Measurements from ENCODE around the gene SFTPB. TPM values are rescaled to one million over a fixed set of nuclear protein-coding genes. Genes with fewer than 3 reads are reported as not detected.

The SFTPB gene
- total RNA-seq, 1 experiment from 2014 or later = not detected

- Histone ChIP-seq H3K9me3 (ENCODE audit: insufficient read depth, low read depth) (no peaks in the 10 kb centered on the region), H3K4me1 (replicated peaks; ENCODE audit: insufficient read depth) (peaks cover 38% of the 10 kb centered on the region), H3F3A (ENCODE audit: insufficient read depth, low read depth) (peaks cover 29% of the 10 kb centered on the region), H3K79me2 (ENCODE audit: low read depth) (no peaks in the 10 kb centered on the region), H3K27ac (peak overlapping the region; percentile 99), H4K20me1 (ENCODE audit: insufficient read depth) (no peaks in the 10 kb centered on the region), H3K36me3 (ENCODE audit: low read depth) (no peaks in the 10 kb centered on the region), H3K4me3 (no peak overlapping the region), H3K9me2 (ENCODE audit: insufficient read depth) (no peaks in the 10 kb centered on the region), H3K27me3 (ENCODE audit: insufficient read depth, low read depth) (no peaks in the 10 kb centered on the region), H3K4me2 (no peak overlapping the region), H2AFZ (no peak overlapping the region)
- no TSS peak for BruUV-seq (replicated peaks)
- no peak for DNase-seq
- POLR2A ChIA-PET (ENCODE audit: unreplicated experiment) = no interaction called here
- CTCF ChIA-PET = interaction anchor here (1.0 kb wide), 1 partner anchor 25 kb away, joined by 3 read pairs; no protein-coding TSS in a partner anchor
- TF ChIP-seq EZH2 (IDR thresholded peaks at IDR 0.05; ENCODE audit: low read depth) (no peak), CTCF (conservative IDR thresholded peaks at IDR 0.05) (no peak)
- intact Hi-C loops (cut with micrococcal nuclease; ENCODE audit: unreplicated experiment) = no loop called here
These were observed 14.4 kb upstream of the SFTPB start for GRCh38 chr2:85682378-85682777.

- DNase-seq = no peak
- ChIA-PET POLR2A (ENCODE audit: unreplicated experiment) (no interaction called here), CTCF (interaction anchor here (1.0 to 1.1 kb wide), 2 partner anchors 25 to 27 kb away, joined by 3 to 4 read pairs; no protein-coding TSS in a partner anchor)
- no peaks in the 10 kb centered on the region for H3K9me2 ChIP-seq (ENCODE audit: insufficient read depth)
- no peaks in the 10 kb centered on the region for H3K9me3 ChIP-seq (ENCODE audit: insufficient read depth, low read depth)
- TF ChIP-seq EZH2 (IDR thresholded peaks at IDR 0.05; ENCODE audit: low read depth) (no peak), CTCF (conservative IDR thresholded peaks at IDR 0.05) (no peak)
- no peak overlapping the region for H3K4me3 ChIP-seq
- no peaks in the 10 kb centered on the region for H4K20me1 ChIP-seq (ENCODE audit: insufficient read depth)
- no TSS peak for BruUV-seq (replicated peaks)
- H3K36me3 ChIP-seq (ENCODE audit: low read depth) = no peaks in the 10 kb centered on the region
- no peaks in the 10 kb centered on the region for H3K79me2 ChIP-seq (ENCODE audit: low read depth)
- H3K27ac ChIP-seq = peak overlapping the region; percentile 99
- H3F3A ChIP-seq (ENCODE audit: insufficient read depth, low read depth) = peaks cover 29% of the 10 kb centered on the region
- peaks cover 38% of the 10 kb centered on the region for H3K4me1 ChIP-seq (replicated peaks; ENCODE audit: insufficient read depth)
- peak overlapping the region; percentile 79 for H3K4me2 ChIP-seq
- no peaks in the 10 kb centered on the region for H3K27me3 ChIP-seq (ENCODE audit: insufficient read depth, low read depth)
- H2AFZ ChIP-seq = no peak overlapping the region
- intact Hi-C loops (cut with micrococcal nuclease; ENCODE audit: unreplicated experiment) = loop anchor here (1.0 kb wide), 1 partner anchor 20 kb away; no protein-coding TSS in a partner anchor
These were observed 13.8 kb upstream of the SFTPB start for GRCh38 chr2:85681776-85682175.

GRCh38 chr2:85681372-85681763 lies 13.4 kb upstream of the SFTPB start:
- Histone ChIP-seq H3K4me2 (peak overlapping the region; percentile 79), H3K79me2 (ENCODE audit: low read depth) (no peaks in the 10 kb centered on the region), H3K27ac (peak overlapping the region; percentile 99), H3K36me3 (ENCODE audit: low read depth) (no peaks in the 10 kb centered on the region), H3K4me3 (peak overlapping the region; percentile 41; the same call in 1 of the 2 replicates), H3K9me3 (ENCODE audit: insufficient read depth, low read depth) (no peaks in the 10 kb centered on the region), H2AFZ (no peak overlapping the region), H3K27me3 (ENCODE audit: insufficient read depth, low read depth) (no peaks in the 10 kb centered on the region), H4K20me1 (ENCODE audit: insufficient read depth) (no peaks in the 10 kb centered on the region), H3K9me2 (ENCODE audit: insufficient read depth) (no peaks in the 10 kb centered on the region), H3F3A (ENCODE audit: insufficient read depth, low read depth) (peaks cover 33% of the 10 kb centered on the region), H3K4me1 (replicated peaks; ENCODE audit: insufficient read depth) (peaks cover 38% of the 10 kb centered on the region)
- peak; percentile 66 to 86 for DNase-seq
- TF ChIP-seq EZH2 (IDR thresholded peaks at IDR 0.05; ENCODE audit: low read depth) (no peak), CTCF (conservative IDR thresholded peaks at IDR 0.05) (no peak)
- BruUV-seq (replicated peaks) = no TSS peak
- CTCF ChIA-PET = interaction anchor here (1.1 to 1.4 kb wide), 2 partner anchors 27 to 44 kb away, joined by 4 to 6 read pairs; no protein-coding TSS in a partner anchor
- POLR2A ChIA-PET (ENCODE audit: unreplicated experiment) = no interaction called here
- intact Hi-C loops (cut with micrococcal nuclease; ENCODE audit: unreplicated experiment) = loop anchor here (1.0 kb wide), 1 partner anchor 20 kb away; no protein-coding TSS in a partner anchor

All from PC-9 (cell line).